NB4 (cell line): ENCODE measurements around the gene NCAM2.

Experiments
- DNase-seq: peaks from one replicate; pipeline ENCODE4 v3.0.0; 2010; ENCODE audit warnings: low read depth
- H3K4me3 ChIP-seq: one replicate; pipeline ENCODE4 v1.5.1; 2011; ENCODE audit warnings: mild to moderate bottlenecking, low read depth, low read length, moderate library complexity
- CTCF ChIP-seq: IDR thresholded peaks from one replicate; pipeline ENCODE4 v1.5.1; 2012; ENCODE audit warnings: low read depth, low read length
- MAX ChIP-seq: IDR thresholded peaks from 2 replicates; pipeline ENCODE4 v1.6.1; 2011; ENCODE audit warnings: low read depth, low read length
- MYC ChIP-seq: IDR thresholded peaks from 2 replicates; pipeline ENCODE4 v1.6.1; 2011; ENCODE audit warnings: low read depth, low read length
- POLR2A ChIP-seq: IDR thresholded peaks from 2 replicates; pipeline ENCODE4 v1.6.1; 2011; ENCODE audit warnings: mild to moderate bottlenecking; ENCODE audit not compliant: insufficient read length; ENCODE audit errors: extremely low read depth

Gene NCAM2

GRCh38 chr21:21200103-21200938, 202.1 kb downstream of the NCAM2 start:
- no peak for TF ChIP-seq POLR2A
- no peak overlapping the region for H3K4me3 ChIP-seq
- no peak for DNase-seq

GRCh38 chr21:21200939-21201615, 202.9 kb downstream of the NCAM2 start:
- TF ChIP-seq MYC = no peak
- no peak for TF ChIP-seq POLR2A
- DNase-seq = no peak

GRCh38 chr21:21203822-21204339, 205.7 kb downstream of the NCAM2 start:
- TF ChIP-seq MYC (no peak), CTCF (no peak), MAX (no peak), POLR2A (no peak)
- DNase-seq = no peak
- H3K4me3 ChIP-seq = no peak overlapping the region

More at GRCh38 chr21:21200939-21201615, 202.9 kb downstream of the NCAM2 start:
- H3K4me3 ChIP-seq = no peak overlapping the region

GRCh38 chr21:21204366-21204996, 206.3 kb downstream of the NCAM2 start:
- TF ChIP-seq MAX = no peak
- TF ChIP-seq MYC = no peak
- no peak for TF ChIP-seq CTCF
- no peak overlapping the region for H3K4me3 ChIP-seq
- DNase-seq = no peak

- TF ChIP-seq MYC = no peak
- TF ChIP-seq POLR2A = no peak
- TF ChIP-seq CTCF = no peak
- TF ChIP-seq MAX = no peak
- no peak for DNase-seq
- H3K4me3 ChIP-seq = no peak overlapping the region
Observed at GRCh38 chr21:21205604-21206003, 207.4 kb downstream of the NCAM2 start.

- DNase-seq = no peak
- no peak for TF ChIP-seq MAX
- no peak for TF ChIP-seq CTCF
- TF ChIP-seq MYC = no peak
- no peak for TF ChIP-seq POLR2A
- no peak overlapping the region for H3K4me3 ChIP-seq
Observed at GRCh38 chr21:21210552-21210951, 212.3 kb downstream of the NCAM2 start.
